Measurements from ENCODE around the gene FABP1.
A peak's percentile ranks its signal among the peaks of the same experiment; 100 is the strongest.

The FABP1 gene

GRCh38 chr2:88127888-88128653, at the start of gene FABP1:
FABP1 (minus strand) TSS chr2:88128062; CDS start chr2:88128017, 45 bp downstream.
- FAIRE-seq: no peak

GRCh38 chr2:88177556-88177955, 49.7 kb upstream of the FABP1 start:
- no peak for FAIRE-seq

GRCh38 chr2:88176352-88176984, 48.6 kb upstream of the FABP1 start:
- no peak for FAIRE-seq

- no peak for FAIRE-seq
Measured at GRCh38 chr2:88172882-88173281, 45.0 kb upstream of the FABP1 start.

GRCh38 chr2:88171966-88172365, 44.1 kb upstream of the FABP1 start:
- no peak for FAIRE-seq

- no peak for FAIRE-seq
Measured at GRCh38 chr2:88170472-88170892, 42.6 kb upstream of the FABP1 start.

- no peak for FAIRE-seq
Measured at GRCh38 chr2:88168386-88168785, 40.5 kb upstream of the FABP1 start.

GRCh38 chr2:88167740-88168139, 39.9 kb upstream of the FABP1 start:
- FAIRE-seq: no peak

GRCh38 chr2:88165332-88166003, 37.6 kb upstream of the FABP1 start:
- FAIRE-seq: no peak

- no peak for FAIRE-seq
Measured at GRCh38 chr2:88161446-88162244, 33.8 kb upstream of the FABP1 start.

GRCh38 chr2:88160517-88160916, 32.7 kb upstream of the FABP1 start:
- FAIRE-seq: no peak

- FAIRE-seq: peak; percentile 93
Measured at GRCh38 chr2:88159955-88160415, 32.1 kb upstream of the FABP1 start.

GRCh38 chr2:88159481-88159880, 31.6 kb upstream of the FABP1 start:
- no peak for FAIRE-seq

- FAIRE-seq: peak; percentile 9
Measured at GRCh38 chr2:88148929-88149438, 21.1 kb upstream of the FABP1 start.

GRCh38 chr2:88147145-88147544, 19.3 kb upstream of the FABP1 start:
- no peak for FAIRE-seq

GRCh38 chr2:88146590-88146989, 18.7 kb upstream of the FABP1 start:
- FAIRE-seq: no peak

- no peak for FAIRE-seq
Measured at GRCh38 chr2:88144914-88145497, 17.1 kb upstream of the FABP1 start.

- FAIRE-seq: no peak
Measured at GRCh38 chr2:88144271-88144670, 16.4 kb upstream of the FABP1 start.

GRCh38 chr2:88141952-88142351, 14.1 kb upstream of the FABP1 start:
- FAIRE-seq: no peak

GRCh38 chr2:88139804-88140203, 11.9 kb upstream of the FABP1 start:
- no peak for FAIRE-seq

- FAIRE-seq: no peak
Measured at GRCh38 chr2:88139203-88139702, 11.4 kb upstream of the FABP1 start.

GRCh38 chr2:88137833-88138232, 10.0 kb upstream of the FABP1 start:
- no peak for FAIRE-seq

All from TTC549 (cell line).